T-cell (primary cell): ENCODE data around the gene DIS3L2. TPM values are rescaled to one million over a fixed set of nuclear protein-coding genes. Genes with fewer than 3 reads are reported as not detected.

Source experiments
- ATAC-seq, 4 experiments: fragments of 200-7000 bp in 3 of 4; fragments of 150-1000 bp in 1 of 4; cut with Tn5 transposase; replicated peaks in 1 of 4; 1 replicate in 3 of 4; 2 replicates in 1 of 4; pipeline ENCODE4 v1.10.0; 2021; ENCODE audit warnings: moderate library complexity in 3 of 4, mild to moderate bottlenecking in 2 of 4, moderate number of reproducible peaks in 1 of 4
- CTCF ChIA-PET, 2 donors: fragments of 300-600 bp; sonication (Branson Sonifier 250); formaldehyde crosslinking; loops; one replicate each; lab custom pipeline; 2022; ENCODE audit warnings: antibody characterized with exemption in 2 of 2; lab: Charles Lee
- POLR2A ChIA-PET, 2 donors: fragments of 300-600 bp; sonication (Branson Sonifier 250); formaldehyde crosslinking; loops; one replicate each; lab custom pipeline; 2022; ENCODE audit warnings: antibody characterized with exemption in 2 of 2; lab: Charles Lee
- DNase-seq, 35 experiments: peaks; one replicate each; pipeline versions ENCODE4 v3.0.0 to v3.0.0-alpha.2; 2013 to 2023
- H3K27ac ChIP-seq: one replicate; pipeline ENCODE4 v1.5.1; 2013; ENCODE audit warnings: low read length
- H3K27me3 ChIP-seq, 2 experiments: replicated peaks in 1 of 2; 1 replicate in 1 of 2; 2 replicates in 1 of 2; pipeline versions ENCODE4 v1.6.1 to v1.7.0; 2013; ENCODE audit warnings: low read length in 1 of 2, mixed read lengths in 1 of 2; ENCODE audit not compliant: control insufficient read depth in 2 of 2, insufficient read depth in 2 of 2; ENCODE audit errors: extremely low read depth in 1 of 2
- H3K36me3 ChIP-seq, 2 donors: 1 replicate in 1 of 2; 2 replicates in 1 of 2; pipeline versions ENCODE4 v1.6.1 to v1.7.0; 2013; ENCODE audit warnings: low read length in 1 of 2; ENCODE audit not compliant: control insufficient read depth in 2 of 2, insufficient read depth in 1 of 2; ENCODE audit errors: extremely low read depth in 1 of 2
- H3K4me1 ChIP-seq, 2 experiments: 1 replicate in 1 of 2; 2 replicates in 1 of 2; pipeline versions ENCODE4 v1.6.1 to v1.7.0; 2013; ENCODE audit warnings: low read length in 2 of 2, mixed read lengths in 1 of 2; ENCODE audit not compliant: insufficient read depth in 2 of 2, control insufficient read depth in 1 of 2; ENCODE audit errors: extremely low read depth in 1 of 2
- H3K4me3 ChIP-seq, 2 donors: 1 replicate in 1 of 2; 2 replicates in 1 of 2; pipeline versions ENCODE4 v1.5.1 to v1.7.0; 2013; ENCODE audit warnings: mild to moderate bottlenecking in 2 of 2, low read length in 1 of 2, moderate library complexity in 1 of 2; ENCODE audit not compliant: control insufficient read depth in 1 of 2; ENCODE audit errors: extremely low read depth in 1 of 2
- H3K9me3 ChIP-seq: 2 replicates; pipeline ENCODE4 v1.7.0; 2013
- H3K27ac Mint-ChIP-seq, 2 donors: one replicate each; pipeline ENCODE4 v1.8.0; 2020 to 2021; ENCODE audit warnings: mild to moderate bottlenecking in 2 of 2, mixed read lengths in 2 of 2
- H3K27me3 Mint-ChIP-seq, 2 donors: one replicate each; pipeline ENCODE4 v1.8.0; 2021 to 2022; ENCODE audit warnings: mixed read lengths in 2 of 2
- H3K36me3 Mint-ChIP-seq: one replicate; pipeline ENCODE4 v1.8.0; 2021; ENCODE audit warnings: mixed read lengths
- H3K4me1 Mint-ChIP-seq, 3 donors: one replicate each; pipeline ENCODE4 v1.8.0; 2020 to 2022; ENCODE audit warnings: mixed read lengths in 3 of 3, mild to moderate bottlenecking in 1 of 3
- H3K4me3 Mint-ChIP-seq, 3 donors: one replicate each; pipeline ENCODE4 v1.8.0; 2020 to 2022; ENCODE audit warnings: mild to moderate bottlenecking in 3 of 3, mixed read lengths in 3 of 3, moderate library complexity in 3 of 3
- H3K9me3 Mint-ChIP-seq, 3 donors: one replicate each; pipeline ENCODE4 v1.8.0; 2020 to 2022; ENCODE audit warnings: mixed read lengths in 3 of 3
- WGBS: methylation state at CpG from one replicate; pipeline ENCODE4 v1.1.5; 2013; ENCODE audit warnings: missing lambda C conversion rate; ENCODE audit not compliant: insufficient coverage; 5-methylcytosine and 5-hydroxymethylcytosine counted together
- total RNA-seq, 35 experiments: library from RNA in 6 of 35; stranded (reverse) in 6 of 35; fragments of 120-200 nt in 1 of 35; gene quantifications; one replicate each; pipeline versions ENCODE4 v1.2.1 to v1.2.4 and lab custom pipeline; 2013 to 2026

The DIS3L2 gene
- total RNA-seq, 5 donors from 2014 or later (not counting 1 experiment from before 2014, with no cell fraction given): 55.0 to 70.9 (median 61.4) TPM

GRCh38 chr2:232246245-232246644 lies 284.7 kb downstream of the DIS3L2 start:
- ATAC-seq: no peak

GRCh38 chr2:232249096-232249495 lies 287.6 kb downstream of the DIS3L2 start:
- no peak overlapping the region for H3K27ac ChIP-seq
- DNase-seq (no peak), ATAC-seq (no peak)
- H3K27me3 Mint-ChIP-seq: no peaks in the 10 kb centered on the region
- CTCF ChIA-PET: no interaction called here
- no peaks in the 10 kb centered on the region for H3K9me3 Mint-ChIP-seq
- H3K27me3 ChIP-seq: no peaks in the 10 kb centered on the region
- H3K27ac Mint-ChIP-seq: no peak overlapping the region
- peaks cover 31% of the 10 kb centered on the region for H3K36me3 Mint-ChIP-seq
- H3K4me1 Mint-ChIP-seq: no peaks in the 10 kb centered on the region
- H3K36me3 ChIP-seq: peaks cover 0 to 16% of the 10 kb centered on the region in 2 donors
- 100% methylated on average over 1 of the region's 3 CpGs for WGBS
- H3K4me3 Mint-ChIP-seq: no peak overlapping the region
- POLR2A ChIA-PET: no interaction called here
- H3K4me1 ChIP-seq: no peaks in the 10 kb centered on the region
- no peaks in the 10 kb centered on the region for H3K9me3 ChIP-seq
- no peak overlapping the region for H3K4me3 ChIP-seq

More at GRCh38 chr2:232246245-232246644, 284.7 kb downstream of the DIS3L2 start:
- Mint-ChIP-seq H3K27me3 (no peaks in the 10 kb centered on the region), H3K27ac (no peak overlapping the region), H3K4me1 (no peaks in the 10 kb centered on the region), H3K36me3 (peaks cover 21% of the 10 kb centered on the region), H3K4me3 (no peak overlapping the region), H3K9me3 (no peaks in the 10 kb centered on the region)
- CTCF ChIA-PET: interaction anchor here in 1 of 2 donors (0.9 kb wide), 1 partner anchor 1647 kb away, joined by 3 read pairs; no protein-coding TSS in a partner anchor
- no peak overlapping the region for H3K4me3 ChIP-seq
- peaks cover 0 to 10% of the 10 kb centered on the region in 2 donors for H3K36me3 ChIP-seq
- H3K27me3 ChIP-seq: no peaks in the 10 kb centered on the region
- H3K27ac ChIP-seq: no peak overlapping the region
- POLR2A ChIA-PET: no interaction called here
- no peaks in the 10 kb centered on the region for H3K9me3 ChIP-seq
- DNase-seq: no peak
- 88% methylated on average over 1 of the region's 3 CpGs for WGBS
- H3K4me1 ChIP-seq: no peaks in the 10 kb centered on the region

GRCh38 chr2:232250246-232251175 lies 289.0 kb downstream of the DIS3L2 start:
- Histone ChIP-seq H3K4me3 (no peak overlapping the region), H3K27me3 (no peaks in the 10 kb centered on the region), H3K27ac (no peak overlapping the region), H3K4me1 (no peaks in the 10 kb centered on the region), H3K9me3 (no peaks in the 10 kb centered on the region), H3K36me3 (peaks cover 0 to 20% of the 10 kb centered on the region in 2 donors)
- ChIA-PET POLR2A (no interaction called here), CTCF (no interaction called here)
- no peaks in the 10 kb centered on the region for H3K4me1 Mint-ChIP-seq
- H3K27ac Mint-ChIP-seq: no peak overlapping the region
- no CpG with 5 or more reads among the region's 5 CpGs for WGBS
- H3K27me3 Mint-ChIP-seq: no peaks in the 10 kb centered on the region
- DNase-seq (no peak), ATAC-seq (no peak)
- H3K36me3 Mint-ChIP-seq: peaks cover 36% of the 10 kb centered on the region
- no peaks in the 10 kb centered on the region for H3K9me3 Mint-ChIP-seq
- H3K4me3 Mint-ChIP-seq: no peak overlapping the region

DNA sequence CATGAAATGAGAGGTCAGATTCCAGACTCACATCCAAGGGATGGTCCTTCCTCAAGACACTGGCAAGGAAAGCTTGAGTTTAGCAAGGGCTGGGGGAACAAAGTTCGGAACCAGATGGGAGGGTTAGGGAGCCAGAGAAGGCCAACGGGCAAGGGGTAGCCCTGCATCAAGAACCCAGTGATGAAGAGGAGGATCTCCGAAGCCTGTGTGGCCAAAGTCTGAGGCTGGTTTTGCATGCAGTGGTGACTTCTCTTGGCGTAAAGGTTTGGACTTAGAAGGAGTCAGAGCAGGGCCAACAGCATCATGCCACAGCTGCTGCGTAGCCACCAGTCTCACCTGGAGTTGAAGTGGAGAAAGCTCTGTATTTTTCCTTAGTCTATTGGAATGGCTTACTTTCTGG lies 293.5 kb downstream of the DIS3L2 start:
- DNase-seq (no peak), ATAC-seq (no peak)
- Histone ChIP-seq H3K27ac (no peak overlapping the region), H3K27me3 (no peaks in the 10 kb centered on the region), H3K4me3 (no peak overlapping the region), H3K9me3 (no peaks in the 10 kb centered on the region), H3K4me1 (no peaks in the 10 kb centered on the region), H3K36me3 (peaks cover 0 to 9% of the 10 kb centered on the region in 2 donors)
- no peak overlapping the region for H3K4me3 Mint-ChIP-seq
- 93% methylated on average over 5 of the region's 5 CpGs for WGBS
- no peak overlapping the region for H3K27ac Mint-ChIP-seq
- H3K27me3 Mint-ChIP-seq: no peaks in the 10 kb centered on the region
- CTCF ChIA-PET: interaction anchor here in 1 of 2 donors (1.4 kb wide), 1 partner anchor 12 kb away, joined by 3 read pairs; no protein-coding TSS in a partner anchor
- H3K4me1 Mint-ChIP-seq: no peaks in the 10 kb centered on the region
- no peaks in the 10 kb centered on the region for H3K9me3 Mint-ChIP-seq
- H3K36me3 Mint-ChIP-seq: peaks cover 49% of the 10 kb centered on the region
- POLR2A ChIA-PET: interaction anchor here in 1 of 2 donors (0.6 kb wide), 1 partner anchor 46 kb away, joined by 4 read pairs; no protein-coding TSS in a partner anchor

- Mint-ChIP-seq H3K4me3 (no peak overlapping the region), H3K4me1 (no peaks in the 10 kb centered on the region), H3K9me3 (no peaks in the 10 kb centered on the region), H3K27ac (no peak overlapping the region), H3K36me3 (peaks cover 68% of the 10 kb centered on the region), H3K27me3 (no peaks in the 10 kb centered on the region)
- peaks cover 5 to 25% of the 10 kb centered on the region in 2 donors for H3K36me3 ChIP-seq
- H3K27ac ChIP-seq: no peak overlapping the region
- no peaks in the 10 kb centered on the region for H3K9me3 ChIP-seq
- WGBS: 100% methylated on average over 3 of the region's 3 CpGs
- DNase-seq (no peak), ATAC-seq (no peak)
- H3K4me1 ChIP-seq: no peaks in the 10 kb centered on the region
- ChIA-PET POLR2A (no interaction called here), CTCF (no interaction called here)
- H3K27me3 ChIP-seq: no peaks in the 10 kb centered on the region
- no peak overlapping the region for H3K4me3 ChIP-seq
Observed at GRCh38 chr2:232260075-232260474, 298.6 kb downstream of the DIS3L2 start.

DNA sequence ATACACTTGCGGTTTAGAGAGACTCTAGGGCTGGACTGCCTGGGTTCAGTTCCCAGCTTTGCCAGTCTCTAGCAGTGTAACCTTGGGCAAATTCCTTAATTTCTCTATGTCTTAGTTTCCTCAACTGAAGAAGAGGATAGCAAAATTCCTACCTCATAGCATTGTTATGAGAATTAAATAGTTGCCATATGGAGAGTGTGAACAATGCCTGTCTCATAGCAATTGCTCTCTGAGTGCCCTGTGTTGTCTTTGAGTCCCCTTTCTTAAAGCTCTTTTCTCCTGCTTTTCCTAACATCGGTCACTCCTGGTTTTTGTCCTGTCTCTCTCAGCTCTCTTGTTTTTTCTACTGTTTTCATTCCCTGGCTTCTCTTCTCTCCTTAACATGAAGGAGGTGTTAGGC lies 300.3 kb downstream of the DIS3L2 start:
- H3K4me3 ChIP-seq: no peak overlapping the region
- ATAC-seq (no peak), DNase-seq (no peak)
- H3K4me1 ChIP-seq: no peaks in the 10 kb centered on the region
- H3K27ac ChIP-seq: no peak overlapping the region
- Mint-ChIP-seq H3K9me3 (no peaks in the 10 kb centered on the region), H3K27ac (no peak overlapping the region), H3K4me1 (no peaks in the 10 kb centered on the region), H3K4me3 (no peak overlapping the region), H3K27me3 (no peaks in the 10 kb centered on the region), H3K36me3 (peaks cover 65% of the 10 kb centered on the region)
- H3K27me3 ChIP-seq: no peaks in the 10 kb centered on the region
- peaks cover 5 to 34% of the 10 kb centered on the region in 2 donors for H3K36me3 ChIP-seq
- 86% methylated on average over 1 of the region's 2 CpGs for WGBS
- POLR2A ChIA-PET: no interaction called here
- H3K9me3 ChIP-seq: no peaks in the 10 kb centered on the region
- CTCF ChIA-PET: interaction anchor here in 1 of 2 donors (0.6 kb wide), 1 partner anchor 64 kb away, joined by 3 read pairs; no protein-coding TSS in a partner anchor
